Epithelial cell of esophagus (primary cell): ENCODE results near the gene USP34.

Source experiments
- DNase-seq: peaks from one replicate; pipeline ENCODE4 v3.0.0; 2010; ENCODE audit warnings: low read depth
- H3K4me3 ChIP-seq: 2 replicates; pipeline ENCODE4 v1.5.1; 2011; ENCODE audit warnings: mild to moderate bottlenecking, low read length, control low read depth
- CTCF ChIP-seq: IDR thresholded peaks from 2 replicates; pipeline ENCODE4 v1.5.1; 2011; ENCODE audit warnings: low read depth, mild to moderate bottlenecking, low read length, control low read depth, inconsistent platforms; ENCODE audit not compliant: insufficient read depth; ENCODE audit errors: missing control alignments

Gene USP34

GRCh38 chr2:61255580-61256437 is 215.1 kb downstream of the USP34 start:
- peak; percentile 85 for DNase-seq
- TF ChIP-seq CTCF = no peak
- no peak overlapping the region for H3K4me3 ChIP-seq

GRCh38 chr2:61254536-61254935 is 216.4 kb downstream of the USP34 start:
- no peak overlapping the region for H3K4me3 ChIP-seq
- DNase-seq = no peak
- no peak for TF ChIP-seq CTCF

DNA sequence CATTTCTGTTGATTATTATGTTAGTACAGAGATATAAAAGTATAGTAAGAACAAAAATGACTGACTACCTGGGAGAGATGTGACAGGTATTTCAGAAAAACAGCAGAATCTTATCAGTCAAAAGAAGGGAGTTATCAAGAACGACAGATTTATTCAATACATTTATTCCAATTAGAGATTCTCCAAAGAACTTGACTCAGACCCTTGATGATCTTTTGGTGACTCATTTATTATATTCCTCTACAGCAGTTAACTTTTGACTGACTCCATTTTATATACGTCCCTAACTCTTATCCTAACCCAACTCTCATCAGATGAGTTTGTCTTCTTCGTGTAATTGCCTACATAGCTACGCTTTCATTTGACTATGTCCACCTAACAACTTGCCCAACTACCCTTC is 217.8 kb downstream of the USP34 start:
- no peak overlapping the region for H3K4me3 ChIP-seq
- no peak for TF ChIP-seq CTCF
- DNase-seq = peak; percentile 19

GRCh38 chr2:61252031-61252430 is 218.9 kb downstream of the USP34 start:
- H3K4me3 ChIP-seq = no peak overlapping the region
- no peak for TF ChIP-seq CTCF
- DNase-seq = no peak

DNA sequence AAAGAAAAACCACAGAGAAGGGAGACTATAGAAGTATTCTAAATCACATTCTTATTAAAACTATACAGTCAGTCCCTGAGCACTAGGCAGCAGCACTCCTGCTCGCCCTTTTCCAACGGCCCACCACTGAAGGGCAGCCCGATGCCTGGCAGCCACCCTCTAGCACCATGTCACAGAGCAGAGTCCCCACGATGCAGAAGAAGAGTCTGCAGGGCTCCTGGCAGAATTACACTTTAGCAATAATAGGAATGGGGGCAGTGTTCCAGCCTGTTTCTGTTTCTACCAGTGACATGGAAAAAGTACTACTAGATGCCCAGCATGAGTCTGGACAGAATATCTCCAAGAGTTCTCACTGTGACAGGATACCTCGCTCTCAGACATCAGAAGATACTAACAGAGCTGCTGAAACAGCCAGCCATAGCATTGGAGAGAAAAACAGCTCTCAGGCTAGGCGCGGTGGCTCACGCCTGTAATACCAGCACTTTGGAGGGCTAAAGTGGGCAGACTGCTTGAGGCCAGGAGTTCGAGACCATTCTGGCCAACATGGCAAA is 221.3 kb downstream of the USP34 start:
- no peak for DNase-seq
- H3K4me3 ChIP-seq = no peak overlapping the region
- TF ChIP-seq CTCF = no peak

- H3K4me3 ChIP-seq = no peak overlapping the region
- peak; percentile 16 for DNase-seq
- no peak for TF ChIP-seq CTCF
Measured at GRCh38 chr2:61247204-61247812, 223.6 kb downstream of the USP34 start.

GRCh38 chr2:61244694-61245093 is 226.2 kb downstream of the USP34 start:
- DNase-seq = no peak
- no peak for TF ChIP-seq CTCF

More at GRCh38 chr2:61244694-61245093, 226.2 kb downstream of the USP34 start:
- no peak overlapping the region for H3K4me3 ChIP-seq
